ENCODE results near the gene BRD3OS. TPM values are rescaled to one million over a fixed set of nuclear protein-coding genes. Genes with fewer than 3 reads are reported as not detected.
A peak's percentile ranks its signal among the peaks of the same experiment; 100 is the strongest.

BRD3OS gene
- total and polyA plus RNA-seq, 2 of the 13 experiments (the other 11 are each of a cell fraction or from before 2014, with no cell fraction given) = 4.9 to 5.7 TPM

DNA sequence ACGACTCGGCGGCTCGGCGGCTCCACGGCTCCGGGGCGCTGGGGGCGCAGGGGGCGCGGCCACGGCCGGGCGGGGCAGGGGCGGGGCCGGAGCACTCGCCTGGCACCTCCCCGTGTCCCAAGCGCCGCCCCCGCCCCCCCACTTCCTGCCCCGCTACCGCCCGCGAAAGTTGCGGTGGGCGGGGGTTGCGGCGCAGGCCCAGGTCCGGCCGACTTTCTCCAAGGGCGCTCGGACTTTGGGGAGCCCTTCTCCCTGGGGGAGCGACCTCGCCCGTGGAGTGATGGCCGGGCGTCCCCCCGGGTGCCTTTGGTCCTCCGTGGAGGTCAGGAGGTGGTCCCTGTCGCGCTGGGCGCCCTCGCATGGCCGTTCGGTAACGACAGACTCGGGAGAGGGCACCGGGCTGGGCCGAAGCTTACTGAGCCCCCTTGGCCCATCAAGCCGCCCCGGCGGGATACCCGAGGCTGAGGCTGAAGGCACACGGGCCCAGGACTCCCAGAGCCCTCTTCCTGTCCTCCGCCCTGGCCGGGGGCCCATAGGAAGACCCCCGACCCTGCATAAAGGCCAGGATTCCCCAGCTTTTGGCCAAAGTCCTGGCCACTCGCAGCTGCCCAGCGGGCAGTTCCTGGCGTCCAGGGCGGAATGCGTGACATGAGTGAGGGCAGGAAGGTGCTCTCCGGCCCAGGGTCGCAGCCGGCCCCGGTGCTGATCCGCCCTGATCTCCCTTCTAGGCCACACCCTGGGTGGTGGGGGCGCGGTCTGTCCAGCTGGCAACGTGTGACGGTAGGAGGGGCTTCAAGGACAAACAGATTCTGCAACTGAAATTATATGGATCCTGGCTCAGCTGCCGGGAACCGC lies 32.3 kb upstream of the BRD3OS start (continued):
- TF ChIP-seq, protein P1, sequence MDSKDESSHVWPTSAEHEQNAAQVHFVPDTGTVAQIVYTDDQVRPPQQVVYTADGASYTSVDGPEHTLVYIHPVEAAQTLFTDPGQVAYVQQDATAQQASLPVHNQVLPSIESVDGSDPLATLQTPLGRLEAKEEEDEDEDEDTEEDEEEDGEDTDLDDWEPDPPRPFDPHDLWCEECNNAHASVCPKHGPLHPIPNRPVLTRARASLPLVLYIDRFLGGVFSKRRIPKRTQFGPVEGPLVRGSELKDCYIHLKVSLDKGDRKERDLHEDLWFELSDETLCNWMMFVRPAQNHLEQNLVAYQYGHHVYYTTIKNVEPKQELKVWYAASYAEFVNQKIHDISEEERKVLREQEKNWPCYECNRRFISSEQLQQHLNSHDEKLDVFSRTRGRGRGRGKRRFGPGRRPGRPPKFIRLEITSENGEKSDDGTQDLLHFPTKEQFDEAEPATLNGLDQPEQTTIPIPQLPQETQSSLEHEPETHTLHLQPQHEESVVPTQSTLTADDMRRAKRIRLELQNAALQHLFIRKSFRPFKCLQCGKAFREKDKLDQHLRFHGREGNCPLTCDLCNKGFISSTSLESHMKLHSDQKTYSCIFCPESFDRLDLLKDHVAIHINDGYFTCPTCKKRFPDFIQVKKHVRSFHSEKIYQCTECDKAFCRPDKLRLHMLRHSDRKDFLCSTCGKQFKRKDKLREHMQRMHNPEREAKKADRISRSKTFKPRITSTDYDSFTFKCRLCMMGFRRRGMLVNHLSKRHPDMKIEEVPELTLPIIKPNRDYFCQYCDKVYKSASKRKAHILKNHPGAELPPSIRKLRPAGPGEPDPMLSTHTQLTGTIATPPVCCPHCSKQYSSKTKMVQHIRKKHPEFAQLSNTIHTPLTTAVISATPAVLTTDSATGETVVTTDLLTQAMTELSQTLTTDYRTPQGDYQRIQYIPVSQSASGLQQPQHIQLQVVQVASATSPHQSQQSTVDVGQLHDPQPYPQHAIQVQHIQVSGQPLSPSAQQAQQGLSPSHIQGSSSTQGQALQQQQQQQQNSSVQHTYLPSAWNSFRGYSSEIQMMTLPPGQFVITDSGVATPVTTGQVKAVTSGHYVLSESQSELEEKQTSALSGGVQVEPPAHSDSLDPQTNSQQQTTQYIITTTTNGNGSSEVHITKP (CRISPR knock-in tag; IDR thresholded peaks at IDR 0.05; ENCODE audit: low read depth) = peak; percentile 45; the same call in 1 of the 2 replicates
- TF ChIP-seq ZNF850 (CRISPR knock-in tag; conservative IDR thresholded peaks at IDR 0.05) (no peak), FOXO4 (CRISPR knock-in tag; conservative IDR thresholded peaks at IDR 0.05) (no peak), ZNF605 (CRISPR knock-in tag; IDR thresholded peaks at IDR 0.05) (peak; percentile 82), SAFB2 (CRISPR knock-in tag; IDR thresholded peaks at IDR 0.05; ENCODE audit: borderline replicate concordance, low read depth) (peak; percentile 53; the same call in 1 of the 2 replicates), ZFP41 (CRISPR knock-in tag; IDR thresholded peaks at IDR 0.05; ENCODE audit: borderline replicate concordance) (no peak), NFYC (CRISPR knock-in tag; IDR thresholded peaks at IDR 0.05) (no peak), UBTF (CRISPR knock-in tag; IDR thresholded peaks at IDR 0.05) (peak; percentile 81), FIP1L1 (IDR thresholded peaks at IDR 0.05; ENCODE audit: borderline replicate concordance, insufficient read depth, low read depth, low read length) (no peak), ZNF773 (CRISPR knock-in tag; IDR thresholded peaks at IDR 0.05; ENCODE audit: borderline replicate concordance) (no peak), POGZ (CRISPR knock-in tag; IDR thresholded peaks at IDR 0.05) (0 out of 2 replicates have a peak, but pooled peaks have one; percentile 35), ARNT (IDR thresholded peaks at IDR 0.05) (no peak)
- TF ChIP-seq, protein P2, sequence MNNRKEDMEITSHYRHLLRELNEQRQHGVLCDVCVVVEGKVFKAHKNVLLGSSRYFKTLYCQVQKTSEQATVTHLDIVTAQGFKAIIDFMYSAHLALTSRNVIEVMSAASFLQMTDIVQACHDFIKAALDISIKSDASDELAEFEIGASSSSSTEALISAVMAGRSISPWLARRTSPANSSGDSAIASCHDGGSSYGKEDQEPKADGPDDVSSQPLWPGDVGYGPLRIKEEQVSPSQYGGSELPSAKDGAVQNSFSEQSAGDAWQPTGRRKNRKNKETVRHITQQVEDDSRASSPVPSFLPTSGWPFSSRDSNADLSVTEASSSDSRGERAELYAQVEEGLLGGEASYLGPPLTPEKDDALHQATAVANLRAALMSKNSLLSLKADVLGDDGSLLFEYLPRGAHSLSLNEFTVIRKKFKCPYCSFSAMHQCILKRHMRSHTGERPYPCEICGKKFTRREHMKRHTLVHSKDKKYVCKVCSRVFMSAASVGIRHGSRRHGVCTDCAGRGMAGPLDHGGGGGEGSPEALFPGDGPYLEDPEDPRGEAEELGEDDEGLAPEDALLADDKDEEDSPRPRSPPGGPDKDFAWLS (CRISPR knock-in tag; IDR thresholded peaks at IDR 0.05; ENCODE audit: borderline replicate concordance) = 0 out of 2 replicates have a peak, but pooled peaks have one; percentile 78
- TF ChIP-seq, protein P3, sequence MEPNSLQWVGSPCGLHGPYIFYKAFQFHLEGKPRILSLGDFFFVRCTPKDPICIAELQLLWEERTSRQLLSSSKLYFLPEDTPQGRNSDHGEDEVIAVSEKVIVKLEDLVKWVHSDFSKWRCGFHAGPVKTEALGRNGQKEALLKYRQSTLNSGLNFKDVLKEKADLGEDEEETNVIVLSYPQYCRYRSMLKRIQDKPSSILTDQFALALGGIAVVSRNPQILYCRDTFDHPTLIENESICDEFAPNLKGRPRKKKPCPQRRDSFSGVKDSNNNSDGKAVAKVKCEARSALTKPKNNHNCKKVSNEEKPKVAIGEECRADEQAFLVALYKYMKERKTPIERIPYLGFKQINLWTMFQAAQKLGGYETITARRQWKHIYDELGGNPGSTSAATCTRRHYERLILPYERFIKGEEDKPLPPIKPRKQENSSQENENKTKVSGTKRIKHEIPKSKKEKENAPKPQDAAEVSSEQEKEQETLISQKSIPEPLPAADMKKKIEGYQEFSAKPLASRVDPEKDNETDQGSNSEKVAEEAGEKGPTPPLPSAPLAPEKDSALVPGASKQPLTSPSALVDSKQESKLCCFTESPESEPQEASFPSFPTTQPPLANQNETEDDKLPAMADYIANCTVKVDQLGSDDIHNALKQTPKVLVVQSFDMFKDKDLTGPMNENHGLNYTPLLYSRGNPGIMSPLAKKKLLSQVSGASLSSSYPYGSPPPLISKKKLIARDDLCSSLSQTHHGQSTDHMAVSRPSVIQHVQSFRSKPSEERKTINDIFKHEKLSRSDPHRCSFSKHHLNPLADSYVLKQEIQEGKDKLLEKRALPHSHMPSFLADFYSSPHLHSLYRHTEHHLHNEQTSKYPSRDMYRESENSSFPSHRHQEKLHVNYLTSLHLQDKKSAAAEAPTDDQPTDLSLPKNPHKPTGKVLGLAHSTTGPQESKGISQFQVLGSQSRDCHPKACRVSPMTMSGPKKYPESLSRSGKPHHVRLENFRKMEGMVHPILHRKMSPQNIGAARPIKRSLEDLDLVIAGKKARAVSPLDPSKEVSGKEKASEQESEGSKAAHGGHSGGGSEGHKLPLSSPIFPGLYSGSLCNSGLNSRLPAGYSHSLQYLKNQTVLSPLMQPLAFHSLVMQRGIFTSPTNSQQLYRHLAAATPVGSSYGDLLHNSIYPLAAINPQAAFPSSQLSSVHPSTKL (CRISPR knock-in tag; IDR thresholded peaks at IDR 0.05) = no peak; the same call in 1 of the 2 replicates
